ENCODE data around the gene HBA1. TPM values are rescaled to one million over a fixed set of nuclear protein-coding genes. Genes with fewer than 3 reads are reported as not detected.
"Not testable (repeated sequence)": the region's sequence is repeated elsewhere in the genome, so short reads cannot be mapped to it uniquely, and the experiment has no call there.

The HBA1 gene
- total RNA-seq, 3 donors from 2014 or later = 1.8 to 2.3 (median 2.3) TPM

DNA sequence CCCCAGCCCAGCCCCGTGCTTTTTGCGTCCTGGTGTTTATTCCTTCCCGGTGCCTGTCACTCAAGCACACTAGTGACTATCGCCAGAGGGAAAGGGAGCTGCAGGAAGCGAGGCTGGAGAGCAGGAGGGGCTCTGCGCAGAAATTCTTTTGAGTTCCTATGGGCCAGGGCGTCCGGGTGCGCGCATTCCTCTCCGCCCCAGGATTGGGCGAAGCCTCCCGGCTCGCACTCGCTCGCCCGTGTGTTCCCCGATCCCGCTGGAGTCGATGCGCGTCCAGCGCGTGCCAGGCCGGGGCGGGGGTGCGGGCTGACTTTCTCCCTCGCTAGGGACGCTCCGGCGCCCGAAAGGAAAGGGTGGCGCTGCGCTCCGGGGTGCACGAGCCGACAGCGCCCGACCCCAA lies 474 bp upstream of the HBA1 start:
- peaks cover 13% of the 10 kb centered on the region for H3K4me1 Mint-ChIP-seq (ENCODE audit: low read depth)
- H3K4me3 Mint-ChIP-seq; H3K36me3 Mint-ChIP-seq (ENCODE audit: insufficient read depth); H3K9me3 Mint-ChIP-seq; DNase-seq: not testable (repeated sequence)
- peaks cover 59% of the 10 kb centered on the region for H3K27me3 Mint-ChIP-seq (ENCODE audit: low read depth)
- ATAC-seq = peak; percentile 3 to 15

DNA sequence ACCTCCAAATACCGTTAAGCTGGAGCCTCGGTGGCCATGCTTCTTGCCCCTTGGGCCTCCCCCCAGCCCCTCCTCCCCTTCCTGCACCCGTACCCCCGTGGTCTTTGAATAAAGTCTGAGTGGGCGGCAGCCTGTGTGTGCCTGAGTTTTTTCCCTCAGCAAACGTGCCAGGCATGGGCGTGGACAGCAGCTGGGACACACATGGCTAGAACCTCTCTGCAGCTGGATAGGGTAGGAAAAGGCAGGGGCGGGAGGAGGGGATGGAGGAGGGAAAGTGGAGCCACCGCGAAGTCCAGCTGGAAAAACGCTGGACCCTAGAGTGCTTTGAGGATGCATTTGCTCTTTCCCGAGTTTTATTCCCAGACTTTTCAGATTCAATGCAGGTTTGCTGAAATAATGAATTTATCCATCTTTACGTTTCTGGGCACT lies 928 bp downstream of the HBA1 start:
- peaks cover 51% of the 10 kb centered on the region for H3K27me3 Mint-ChIP-seq (ENCODE audit: low read depth)
- H3K4me3 Mint-ChIP-seq = no peak overlapping the region
- DNase-seq = no peak

DNA sequence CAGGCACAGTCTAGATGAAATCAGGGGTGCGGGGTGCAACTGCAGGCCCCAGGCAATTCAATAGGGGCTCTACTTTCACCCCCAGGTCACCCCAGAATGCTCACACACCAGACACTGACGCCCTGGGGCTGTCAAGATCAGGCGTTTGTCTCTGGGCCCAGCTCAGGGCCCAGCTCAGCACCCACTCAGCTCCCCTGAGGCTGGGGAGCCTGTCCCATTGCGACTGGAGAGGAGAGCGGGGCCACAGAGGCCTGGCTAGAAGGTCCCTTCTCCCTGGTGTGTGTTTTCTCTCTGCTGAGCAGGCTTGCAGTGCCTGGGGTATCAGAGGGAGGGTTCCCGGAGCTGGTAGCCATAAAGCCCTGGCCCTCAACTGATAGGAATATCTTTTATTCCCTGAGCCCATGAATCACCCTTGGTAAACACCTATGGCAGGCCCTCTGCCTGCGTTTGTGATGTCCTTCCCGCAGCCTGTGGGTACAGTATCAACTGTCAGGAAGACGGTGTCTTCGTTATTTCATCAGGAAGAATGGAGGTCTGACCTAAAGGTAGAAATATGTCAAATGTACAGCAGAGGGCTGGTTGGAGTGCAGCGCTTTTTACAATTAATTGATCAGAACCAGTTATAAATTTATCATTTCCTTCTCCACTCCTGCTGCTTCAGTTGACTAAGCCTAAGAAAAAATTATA lies 1.6 kb downstream of the HBA1 start:
- Mint-ChIP-seq H3K36me3 (ENCODE audit: insufficient read depth) (no peaks in the 10 kb centered on the region), H3K4me1 (ENCODE audit: low read depth) (peaks cover 13% of the 10 kb centered on the region), H3K4me3 (no peak overlapping the region), H3K9me3 (no peaks in the 10 kb centered on the region), H3K27me3 (ENCODE audit: low read depth) (peaks cover 51% of the 10 kb centered on the region)
- no peak for DNase-seq
- ATAC-seq = no peak

More for the DNA sequence above, 928 bp downstream of the HBA1 start:
- H3K36me3 Mint-ChIP-seq (ENCODE audit: insufficient read depth) = no peaks in the 10 kb centered on the region
- peaks cover 13% of the 10 kb centered on the region for H3K4me1 Mint-ChIP-seq (ENCODE audit: low read depth)
- no peak for ATAC-seq
- H3K9me3 Mint-ChIP-seq = no peaks in the 10 kb centered on the region

DNA sequence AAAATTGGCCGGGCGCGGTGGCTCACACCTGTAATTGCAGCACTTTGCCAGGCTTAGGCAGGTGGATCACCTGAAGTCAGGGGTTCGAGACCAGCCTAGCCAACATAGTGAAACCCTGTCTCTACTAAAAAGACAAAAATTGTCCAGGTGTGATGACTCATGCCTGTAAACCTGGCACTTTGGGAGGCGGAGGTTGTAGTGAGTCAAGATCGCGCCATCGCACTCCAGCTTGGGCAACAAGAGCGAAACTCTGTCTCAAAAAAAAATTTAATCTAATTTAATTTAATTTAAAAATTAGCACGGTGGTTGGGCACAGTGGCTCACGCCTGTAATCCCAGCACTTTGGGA lies 2.2 kb downstream of the HBA1 start:
- H3K36me3 Mint-ChIP-seq (ENCODE audit: insufficient read depth) = no peaks in the 10 kb centered on the region
- H3K27me3 Mint-ChIP-seq (ENCODE audit: low read depth) = peaks cover 48% of the 10 kb centered on the region
- H3K4me3 Mint-ChIP-seq = no peak overlapping the region
- peaks cover 13% of the 10 kb centered on the region for H3K4me1 Mint-ChIP-seq (ENCODE audit: low read depth)
- DNase-seq (no peak), ATAC-seq (no peak)
- H3K9me3 Mint-ChIP-seq = no peaks in the 10 kb centered on the region

DNA sequence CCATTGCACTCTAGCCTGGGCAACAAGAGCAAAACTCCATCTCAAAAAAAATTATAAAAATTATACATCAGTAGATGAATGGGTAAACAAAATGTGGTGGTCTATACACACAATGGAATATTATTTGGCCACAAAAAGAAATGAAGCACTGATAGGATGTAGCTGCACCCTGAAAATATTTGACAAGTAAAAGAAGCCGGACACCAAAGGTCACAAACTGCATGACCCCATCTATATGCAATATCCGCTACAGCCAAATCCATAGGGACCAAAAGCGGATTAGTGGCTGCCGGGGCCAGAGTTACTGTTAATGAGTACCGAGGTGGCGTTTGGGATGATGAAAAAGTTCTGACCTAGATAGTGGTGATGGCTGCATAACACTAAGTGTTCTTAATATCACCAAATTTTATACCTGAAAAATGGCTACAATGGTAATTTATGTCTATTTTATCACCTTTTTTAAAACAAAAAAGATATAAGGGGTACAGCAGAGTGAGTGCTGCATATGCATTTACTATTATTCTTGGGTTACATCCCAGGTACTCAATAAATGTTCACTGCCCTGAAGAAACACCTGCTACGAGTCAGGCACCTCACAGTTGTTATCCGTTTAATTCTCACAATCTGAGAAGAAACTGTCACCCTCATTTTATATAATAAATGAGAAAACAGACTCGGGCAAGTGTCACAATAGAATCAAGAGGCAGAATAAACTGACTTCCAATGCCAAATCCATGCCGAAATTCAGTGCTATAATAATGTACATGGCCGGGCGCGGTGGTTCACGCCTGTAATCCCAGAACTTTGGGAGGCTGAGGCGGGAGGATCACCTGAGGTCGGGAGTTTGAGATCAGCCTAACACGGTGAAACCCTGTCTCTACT lies 3.0 kb downstream of the HBA1 start:
- H3K27me3 Mint-ChIP-seq (ENCODE audit: low read depth) = peaks cover 44% of the 10 kb centered on the region
- ATAC-seq = no peak
- peak overlapping the region; percentile 46 for H3K4me3 Mint-ChIP-seq
- no peaks in the 10 kb centered on the region for H3K36me3 Mint-ChIP-seq (ENCODE audit: insufficient read depth)
- no peak for DNase-seq
- H3K4me1 Mint-ChIP-seq (ENCODE audit: low read depth) = peaks cover 10% of the 10 kb centered on the region
- H3K9me3 Mint-ChIP-seq = no peaks in the 10 kb centered on the region

GRCh38 chr16:180101-180675 lies 3.7 kb downstream of the HBA1 start, which contains the start of gene HBQ1:
Gene HBQ1, plus strand, starts transcription at chr16:180459. Its CDS starts 28 bp downstream, at chr16:180487.
- Mint-ChIP-seq H3K9me3 (no peaks in the 10 kb centered on the region), H3K4me1 (ENCODE audit: low read depth) (peaks cover 3% of the 10 kb centered on the region), H3K4me3 (peak within 1 kb of the TSS; percentile 46), H3K27me3 (ENCODE audit: low read depth) (peaks cover 36% of the 10 kb centered on the region), H3K36me3 (ENCODE audit: insufficient read depth) (no peaks in the 10 kb centered on the region)
- ATAC-seq = peak; percentile 14 to 17
- DNase-seq = peak; percentile 23

- DNase-seq = peak; percentile 24
- Mint-ChIP-seq H3K4me3 (no peak overlapping the region), H3K9me3 (no peaks in the 10 kb centered on the region), H3K4me1 (ENCODE audit: low read depth) (peaks cover 2% of the 10 kb centered on the region), H3K27me3 (ENCODE audit: low read depth) (peaks cover 29% of the 10 kb centered on the region), H3K36me3 (ENCODE audit: insufficient read depth) (no peaks in the 10 kb centered on the region)
- ATAC-seq = peak; percentile 79 to 83
Observed at GRCh38 chr16:180681-181564, 4.4 kb downstream of the HBA1 start.

- Mint-ChIP-seq H3K4me3 (no peak overlapping the region), H3K9me3 (no peaks in the 10 kb centered on the region), H3K36me3 (ENCODE audit: insufficient read depth) (no peaks in the 10 kb centered on the region), H3K4me1 (ENCODE audit: low read depth) (peaks cover 2% of the 10 kb centered on the region), H3K27me3 (ENCODE audit: low read depth) (peaks cover 27% of the 10 kb centered on the region)
- no peak for ATAC-seq
- DNase-seq = peak; percentile 84
Observed at GRCh38 chr16:181565-182021, 5.1 kb downstream of the HBA1 start.

GRCh38 chr16:183005-183404 lies 6.5 kb downstream of the HBA1 start:
- Mint-ChIP-seq H3K4me3 (no peak overlapping the region), H3K36me3 (ENCODE audit: insufficient read depth) (no peaks in the 10 kb centered on the region), H3K27me3 (ENCODE audit: low read depth) (peaks cover 17% of the 10 kb centered on the region), H3K4me1 (ENCODE audit: low read depth) (peaks cover 2% of the 10 kb centered on the region), H3K9me3 (no peaks in the 10 kb centered on the region)
- DNase-seq (no peak), ATAC-seq (no peak)

DNA sequence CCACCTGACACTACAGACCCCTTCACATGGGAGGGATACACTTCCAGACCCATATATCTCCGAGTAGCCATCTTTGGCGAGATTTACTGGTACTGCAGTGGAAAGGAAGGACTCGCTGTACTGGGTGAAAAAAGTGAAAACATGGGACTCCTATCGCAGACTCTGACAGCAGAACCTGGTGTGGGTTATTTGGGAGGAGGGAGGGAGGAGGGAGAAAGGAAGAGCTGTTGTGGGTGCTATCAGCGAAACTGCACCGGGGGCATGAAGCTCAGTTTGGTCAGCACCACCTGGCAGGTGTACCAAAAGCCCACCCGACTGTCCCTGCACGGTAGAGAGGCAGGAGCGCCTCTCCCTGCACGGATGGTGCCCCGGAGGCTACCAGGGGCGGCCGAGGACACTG lies 8.7 kb downstream of the HBA1 start:
- Mint-ChIP-seq H3K4me3 (no peak overlapping the region), H3K4me1 (ENCODE audit: low read depth) (no peaks in the 10 kb centered on the region), H3K9me3 (no peaks in the 10 kb centered on the region), H3K36me3 (ENCODE audit: insufficient read depth) (peaks cover 14% of the 10 kb centered on the region), H3K27me3 (ENCODE audit: low read depth) (no peaks in the 10 kb centered on the region)
- no peak for DNase-seq
- ATAC-seq = no peak

- H3K9me3 Mint-ChIP-seq = no peaks in the 10 kb centered on the region
- DNase-seq = no peak
- no peaks in the 10 kb centered on the region for H3K4me1 Mint-ChIP-seq (ENCODE audit: low read depth)
- H3K27me3 Mint-ChIP-seq (ENCODE audit: low read depth) = no peaks in the 10 kb centered on the region
- peaks cover 18% of the 10 kb centered on the region for H3K36me3 Mint-ChIP-seq (ENCODE audit: insufficient read depth)
- ATAC-seq = no peak
- H3K4me3 Mint-ChIP-seq = no peak overlapping the region
Observed at GRCh38 chr16:185691-186090, 9.2 kb downstream of the HBA1 start.

- H3K4me1 Mint-ChIP-seq (ENCODE audit: low read depth) = no peaks in the 10 kb centered on the region
- no peak overlapping the region for H3K4me3 Mint-ChIP-seq
- ATAC-seq (no peak), DNase-seq (no peak)
- H3K36me3 Mint-ChIP-seq (ENCODE audit: insufficient read depth) = peaks cover 26% of the 10 kb centered on the region
- no peaks in the 10 kb centered on the region for H3K27me3 Mint-ChIP-seq (ENCODE audit: low read depth)
- no peaks in the 10 kb centered on the region for H3K9me3 Mint-ChIP-seq
Observed at GRCh38 chr16:187330-187729, 10.8 kb downstream of the HBA1 start.

GRCh38 chr16:188674-189073 lies 12.2 kb downstream of the HBA1 start:
- Mint-ChIP-seq H3K4me3 (no peak overlapping the region), H3K27me3 (ENCODE audit: low read depth) (no peaks in the 10 kb centered on the region), H3K4me1 (ENCODE audit: low read depth) (no peaks in the 10 kb centered on the region), H3K9me3 (no peaks in the 10 kb centered on the region), H3K36me3 (ENCODE audit: insufficient read depth) (peaks cover 32% of the 10 kb centered on the region)
- DNase-seq (no peak), ATAC-seq (peak; percentile 51 to 70)

All from activated T-cell treated with anti-CD3 and anti-CD28 coated beads, Interleukin-2, amount 50 U/mL, for 4 hours (primary cell).